Stimulated activated CD8-positive, alpha-beta memory T cell treated with anti-CD3 and anti-CD28 coated beads, Interleukin-12 subunit alpha, Interleukin-12 subunit beta, amount 100 ng/mL, for 4 hours (primary cell): ENCODE measurements around the gene RAP2B.

Experiments used
- DNase-seq: peaks from one replicate; pipeline ENCODE4 v3.0.0-alpha.2; 2020; ENCODE audit warnings: low read depth

Gene RAP2B

GRCh38 chr3:153160451-153161137 is 1.4 kb upstream of the RAP2B start:
- DNase-seq = peak; percentile 59

- peak; percentile 74 for DNase-seq
These were observed 800 bp upstream of the RAP2B start for GRCh38 chr3:153161138-153161713.

GRCh38 chr3:153162513-153163392 is 727 bp downstream of the RAP2B start:
- DNase-seq = peak; percentile 24

- no peak for DNase-seq
These were observed 1.3 kb downstream of the RAP2B start for GRCh38 chr3:153163393-153163724.

- DNase-seq = no peak
These were observed 1.9 kb downstream of the RAP2B start for GRCh38 chr3:153163756-153164550.

- DNase-seq = no peak
These were observed 3.2 kb downstream of the RAP2B start for GRCh38 chr3:153165261-153165681.

GRCh38 chr3:153166206-153166605 is 4.2 kb downstream of the RAP2B start:
- DNase-seq = no peak

- no peak for DNase-seq
These were observed 4.8 kb downstream of the RAP2B start for GRCh38 chr3:153166796-153167195.

- DNase-seq = no peak
These were observed 7.9 kb downstream of the RAP2B start for GRCh38 chr3:153169793-153170383.

- no peak for DNase-seq
These were observed 9.2 kb downstream of the RAP2B start for GRCh38 chr3:153171256-153171655.

- DNase-seq = no peak
These were observed 9.9 kb downstream of the RAP2B start for GRCh38 chr3:153171918-153172317.

GRCh38 chr3:153172796-153173757 is 11.1 kb downstream of the RAP2B start:
- no peak for DNase-seq

GRCh38 chr3:153173758-153174516 is 11.9 kb downstream of the RAP2B start:
- DNase-seq = no peak

GRCh38 chr3:153176197-153176596 is 14.2 kb downstream of the RAP2B start:
- no peak for DNase-seq

- DNase-seq = no peak
These were observed 18.9 kb downstream of the RAP2B start for GRCh38 chr3:153180860-153181372.

GRCh38 chr3:153182501-153183293 is 20.7 kb downstream of the RAP2B start:
- no peak for DNase-seq

GRCh38 chr3:153190923-153191322 is 28.9 kb downstream of the RAP2B start:
- DNase-seq = no peak

GRCh38 chr3:153192327-153192726 is 30.3 kb downstream of the RAP2B start:
- DNase-seq = no peak
